SK-N-SH (cell line): ENCODE data around the gene RBM20. TPM values are rescaled to one million over a fixed set of nuclear protein-coding genes. Genes with fewer than 3 reads are reported as not detected.
"Not testable (repeated sequence)": the region's sequence is repeated elsewhere in the genome, so short reads cannot be mapped to it uniquely, and the experiment has no call there.

Experiments
- CTCF ChIA-PET: fragments of 300-600, 350-600 bp; formaldehyde crosslinking; extraction: SDS; loops from one replicate; lab custom pipeline; 2021; lab: Yijun Ruan, JAX
- POLR2A ChIA-PET: fragments of 350-600 bp; sonication (Branson Sonifier 250); formaldehyde crosslinking; extraction: SDS; loops from one replicate; lab custom pipeline; 2020; ENCODE audit warnings: antibody characterized with exemption, inconsistent platforms; lab: Yijun Ruan, JAX
- DNase-seq: peaks from one replicate; pipeline ENCODE4 v3.0.0; 2012
- H2AFZ ChIP-seq: fragments of 200-600 bp; sonication (generic); 2 replicates; pipeline ENCODE4 v1.8.1; 2016; ENCODE audit warnings: antibody characterized with exemption, mild to moderate bottlenecking, low read depth
- H3F3A ChIP-seq: fragments of 200-600 bp; sonication (generic); replicated peaks from 2 replicates; pipeline ENCODE3; 2016; ENCODE audit warnings: antibody characterized with exemption, mild to moderate bottlenecking; ENCODE audit not compliant: insufficient read depth
- H3K27ac ChIP-seq, 2 experiments: fragments of 200-500 bp in 1 of 2; fragments of 200-600 bp in 1 of 2; sonication (Bioruptor generic) in 1 of 2; sonication (generic), shearing (Covaris generic) in 1 of 2; 2 replicates each; pipeline versions ENCODE4 v1.5.1 to v1.6.1; 2014 to 2016; ENCODE audit warnings: low read depth in 2 of 2, inconsistent platforms in 1 of 2, low read length in 1 of 2, mild to moderate bottlenecking in 1 of 2, mixed read lengths in 1 of 2
- H3K27me3 ChIP-seq: fragments of 200-600 bp; sonication (generic), shearing (Covaris generic); 2 replicates; pipeline ENCODE4 v1.6.1; 2016; ENCODE audit warnings: mixed run types; ENCODE audit not compliant: insufficient read depth
- H3K36me3 ChIP-seq, 2 experiments: fragments of 200-500 bp in 1 of 2; fragments of 200-600 bp in 1 of 2; sonication (Bioruptor generic) in 1 of 2; sonication (generic) in 1 of 2; replicated peaks in 1 of 2; 2 replicates each; pipeline versions ENCODE3 to v1.5.1; 2014 to 2016; ENCODE audit warnings: low read length in 1 of 2, mild to moderate bottlenecking in 1 of 2; ENCODE audit not compliant: insufficient read depth in 2 of 2, control insufficient read depth in 1 of 2
- H3K4me1 ChIP-seq, 2 experiments: fragments of 200-500 bp in 1 of 2; fragments of 200-600 bp in 1 of 2; sonication (Bioruptor generic) in 1 of 2; sonication (generic), shearing (Covaris generic) in 1 of 2; 2 replicates each; pipeline versions ENCODE4 v1.5.1 to v1.6.1; 2014 to 2016; ENCODE audit warnings: low read depth in 1 of 2, low read length in 1 of 2, mixed run types in 1 of 2; ENCODE audit not compliant: insufficient read depth in 2 of 2, control insufficient read depth in 1 of 2
- H3K4me2 ChIP-seq: fragments of 200-600 bp; sonication (generic), shearing (Covaris generic); 2 replicates; pipeline ENCODE4 v1.6.1; 2017; ENCODE audit warnings: mixed run types
- H3K4me3 ChIP-seq, 2 experiments: fragments of 200-500 bp in 1 of 2; fragments of 200-600 bp in 1 of 2; sonication (Bioruptor generic) in 1 of 2; sonication (generic), shearing (Covaris generic) in 1 of 2; 2 replicates each; pipeline versions ENCODE4 v1.5.1 to v1.8.1; 2014 to 2016; ENCODE audit warnings: low read depth in 2 of 2, inconsistent platforms in 1 of 2, low read length in 1 of 2, mild to moderate bottlenecking in 1 of 2, mixed read lengths in 1 of 2, moderate library complexity in 1 of 2
- H3K79me2 ChIP-seq: fragments of 200-600 bp; sonication (generic); 2 replicates; pipeline ENCODE4 v1.8.1; 2017; ENCODE audit warnings: mild to moderate bottlenecking; ENCODE audit not compliant: insufficient read depth
- H3K9ac ChIP-seq: fragments of 200-600 bp; sonication (generic); 2 replicates; pipeline ENCODE4 v1.6.1; 2017; ENCODE audit warnings: mixed run types
- H3K9me2 ChIP-seq: fragments of 200-600 bp; sonication (generic); 2 replicates; pipeline ENCODE4 v1.6.1; 2017; ENCODE audit warnings: mixed run types
- H3K9me3 ChIP-seq: fragments of 200-600 bp; sonication (generic); 2 replicates; pipeline ENCODE4 v1.6.1; 2017; ENCODE audit warnings: mixed run types, mild to moderate bottlenecking, moderate library complexity
- H4K20me1 ChIP-seq: fragments of 200-600 bp; sonication (generic); 2 replicates; pipeline ENCODE4 v1.6.1; 2017; ENCODE audit warnings: mild to moderate bottlenecking, mixed run types; ENCODE audit not compliant: insufficient read depth
- EP300 ChIP-seq, 2 experiments: IDR thresholded peaks; 2 replicates each; pipeline versions ENCODE4 v1.4.0 to v1.6.1; 2012; ENCODE audit warnings: borderline replicate concordance in 1 of 2, low read depth in 1 of 2, low read length in 1 of 2
- FOXJ3 ChIP-seq: sonication (generic); formaldehyde crosslinking; IDR thresholded peaks from 2 replicates; pipeline ENCODE4 v1.5.1; 2020; ENCODE audit warnings: mild to moderate bottlenecking, missing genetic modification reagents
- GABPA ChIP-seq: IDR thresholded peaks from 2 replicates; pipeline ENCODE4 v1.4.0; 2012; ENCODE audit warnings: low read depth, mild to moderate bottlenecking
- GATA2 ChIP-seq: sonication (generic); formaldehyde crosslinking; IDR thresholded peaks from 2 replicates; pipeline ENCODE4 v1.5.0; 2020; ENCODE audit warnings: mild to moderate bottlenecking, missing genetic modification reagents
- MAX ChIP-seq: IDR thresholded peaks from 2 replicates; pipeline ENCODE4 v1.4.0; 2012; ENCODE audit warnings: low read depth
- NFIC ChIP-seq: IDR thresholded peaks from 2 replicates; pipeline ENCODE4 v1.4.0; 2012; ENCODE audit warnings: borderline replicate concordance
- NRF1 ChIP-seq: IDR thresholded peaks from 2 replicates; pipeline ENCODE4 v1.6.1; 2012; ENCODE audit warnings: low read depth, mild to moderate bottlenecking, low read length
- RAD21 ChIP-seq: IDR thresholded peaks from 2 replicates; pipeline ENCODE4 v1.6.1; 2012; ENCODE audit warnings: mild to moderate bottlenecking, low read length
- SIN3A ChIP-seq: IDR thresholded peaks from 2 replicates; pipeline ENCODE4 v1.6.1; 2012; ENCODE audit warnings: low read depth, mild to moderate bottlenecking, low read length, moderate library complexity, borderline replicate concordance
- SMC3 ChIP-seq: IDR thresholded peaks from 2 replicates; pipeline ENCODE4 v1.6.1; 2012; ENCODE audit warnings: low read depth, low read length, improper control_type of control experiment
- TAF1 ChIP-seq: IDR thresholded peaks from 2 replicates; pipeline ENCODE4 v1.6.1; 2012; ENCODE audit warnings: low read depth, mild to moderate bottlenecking, low read length, moderate library complexity, borderline replicate concordance
- YY1 ChIP-seq: IDR thresholded peaks from 2 replicates; pipeline ENCODE4 v1.4.0; 2012; ENCODE audit warnings: low read depth, mild to moderate bottlenecking
- ZBTB33 ChIP-seq: IDR thresholded peaks from 2 replicates; pipeline ENCODE4 v1.4.0; 2012; ENCODE audit warnings: low read depth, borderline replicate concordance
- WGBS: methylation state at CpG from one replicate; pipeline ENCODE4 v1.1.6; 2017; ENCODE audit warnings: low lambda C conversion rate; 5-methylcytosine and 5-hydroxymethylcytosine counted together
- polyA plus RNA-seq, 3 experiments: library from polyadenylated mRNA; depleted of rRNA; stranded (reverse); fragments of >200 nt; gene quantifications; 2 replicates each; pipeline ENCODE4 v1.2.3, GENCODE V29; 2012
- TF ChIP-seq, protein P1 (sequence below): fragments of 200-600 bp; sonication (generic); IDR thresholded peaks from 2 replicates; pipeline ENCODE4 v1.6.1; 2017; ENCODE audit warnings: antibody characterized with exemption, mild to moderate bottlenecking, moderate library complexity
- TF ChIP-seq, protein P2 (sequence below): IDR thresholded peaks from 2 replicates; pipeline ENCODE4 v1.6.1; 2012; ENCODE audit warnings: mild to moderate bottlenecking, low read depth, low read length, moderate library complexity
- TF ChIP-seq, protein P3 (sequence below): fragments of 150-350 bp; IDR thresholded peaks from 2 replicates; pipeline ENCODE4 v1.6.1; 2017; ENCODE audit warnings: antibody characterized with exemption, low read length, low read depth, borderline replicate concordance

RBM20 gene
- polyA plus RNA-seq, 1 of the 3 experiments (the other 2 are of a cell fraction): 0.64 TPM

GRCh38 chr10:110610308-110610774 lies 33.8 kb upstream of the RBM20 start (continued):
- TF ChIP-seq, protein P1, sequence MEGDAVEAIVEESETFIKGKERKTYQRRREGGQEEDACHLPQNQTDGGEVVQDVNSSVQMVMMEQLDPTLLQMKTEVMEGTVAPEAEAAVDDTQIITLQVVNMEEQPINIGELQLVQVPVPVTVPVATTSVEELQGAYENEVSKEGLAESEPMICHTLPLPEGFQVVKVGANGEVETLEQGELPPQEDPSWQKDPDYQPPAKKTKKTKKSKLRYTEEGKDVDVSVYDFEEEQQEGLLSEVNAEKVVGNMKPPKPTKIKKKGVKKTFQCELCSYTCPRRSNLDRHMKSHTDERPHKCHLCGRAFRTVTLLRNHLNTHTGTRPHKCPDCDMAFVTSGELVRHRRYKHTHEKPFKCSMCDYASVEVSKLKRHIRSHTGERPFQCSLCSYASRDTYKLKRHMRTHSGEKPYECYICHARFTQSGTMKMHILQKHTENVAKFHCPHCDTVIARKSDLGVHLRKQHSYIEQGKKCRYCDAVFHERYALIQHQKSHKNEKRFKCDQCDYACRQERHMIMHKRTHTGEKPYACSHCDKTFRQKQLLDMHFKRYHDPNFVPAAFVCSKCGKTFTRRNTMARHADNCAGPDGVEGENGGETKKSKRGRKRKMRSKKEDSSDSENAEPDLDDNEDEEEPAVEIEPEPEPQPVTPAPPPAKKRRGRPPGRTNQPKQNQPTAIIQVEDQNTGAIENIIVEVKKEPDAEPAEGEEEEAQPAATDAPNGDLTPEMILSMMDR: peak; percentile 92
- TF ChIP-seq ZBTB33 (no peak), FOXJ3 (CRISPR knock-in tag) (no peak), YY1 (no peak), EP300 (IDR thresholded peaks at IDR 0.05; ENCODE audit: borderline replicate concordance in 1 of 2, low read depth in 1 of 2, low read length in 1 of 2) (no peak), NFIC (no peak), SIN3A (no peak), RAD21 (peak; percentile 94)

DNA sequence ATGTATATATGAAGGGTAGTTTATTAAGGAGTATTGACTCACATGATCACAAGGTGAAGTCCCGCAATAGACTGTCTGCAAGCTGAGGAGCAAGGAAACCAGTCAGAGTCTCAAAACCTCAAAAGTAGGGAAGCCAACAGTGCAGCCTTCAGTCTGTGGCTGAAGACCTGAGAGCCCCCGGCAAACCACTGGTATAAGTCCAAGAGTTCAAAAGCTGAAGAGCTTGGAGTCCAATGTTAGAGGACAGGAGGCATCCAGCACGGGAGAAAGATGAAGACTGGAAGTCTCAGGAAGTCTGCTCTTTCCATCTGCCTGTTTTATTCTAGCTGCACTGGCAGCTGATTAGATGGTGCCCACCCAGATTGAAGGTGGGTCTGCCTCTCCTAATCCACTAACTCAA lies 33.4 kb upstream of the RBM20 start:
- 64% methylated on average over 3 of the region's 3 CpGs for WGBS
- H3K36me3 ChIP-seq, H3K27me3 ChIP-seq, H2AFZ ChIP-seq, H3K27ac ChIP-seq, H3K4me3 ChIP-seq, H4K20me1 ChIP-seq, POLR2A ChIA-PET, H3K9ac ChIP-seq, H3F3A ChIP-seq, H3K4me2 ChIP-seq, DNase-seq, H3K9me3 ChIP-seq, H3K9me2 ChIP-seq, H3K79me2 ChIP-seq: not testable (repeated sequence)
- CTCF ChIA-PET: interaction anchor here (0.5 to 4.5 kb wide), 47 partner anchors 10 to 305 kb away, joined by 3 to 53 read pairs (median 4); partner anchors contain the start of gene RBM20
- H3K4me1 ChIP-seq: peaks cover 0 to 11% of the 10 kb centered on the region in 2 experiments; a peak in 2 of 4 replicates

DNA sequence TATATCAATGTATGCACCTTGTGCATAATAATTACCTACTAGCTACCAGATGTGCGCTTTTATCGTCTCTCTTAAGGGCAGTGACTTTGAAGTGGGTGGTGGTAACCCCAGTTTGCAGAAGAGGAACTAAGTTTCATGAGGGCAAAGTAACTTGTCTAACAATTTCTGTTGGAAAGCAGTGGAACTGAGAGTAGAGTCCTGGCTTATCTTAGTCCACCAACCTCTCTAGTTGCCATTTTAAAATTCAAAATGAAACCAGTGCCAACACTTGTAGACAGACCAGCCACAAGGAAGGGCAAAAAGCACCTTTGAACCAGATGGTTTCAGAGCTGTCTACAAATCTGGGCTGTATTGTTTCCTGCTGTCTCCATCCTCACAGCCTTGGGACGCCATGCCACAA lies 32.0 kb upstream of the RBM20 start:
- Histone ChIP-seq H3K36me3 (no peaks in the 10 kb centered on the region), H3K9me3 (no peaks in the 10 kb centered on the region), H3F3A (peaks cover 4% of the 10 kb centered on the region), H3K79me2 (no peaks in the 10 kb centered on the region), H3K4me2 (no peak overlapping the region), H3K27ac (no peak overlapping the region), H3K4me3 (no peak overlapping the region), H3K9ac (no peak overlapping the region), H4K20me1 (no peaks in the 10 kb centered on the region), H3K4me1 (peaks cover 0 to 11% of the 10 kb centered on the region in 2 experiments; a peak in 2 of 4 replicates), H2AFZ (no peak overlapping the region), H3K9me2 (no peaks in the 10 kb centered on the region), H3K27me3 (no peaks in the 10 kb centered on the region)
- ChIA-PET POLR2A (no interaction called here), CTCF (interaction anchor here (0.6 to 3.5 kb wide), 7 partner anchors 12 to 179 kb away, joined by 3 to 53 read pairs (median 5); partner anchors contain the start of gene RBM20)
- no peak for DNase-seq
- WGBS: 92% methylated on average over 2 of the region's 3 CpGs
- TF ChIP-seq FOXJ3 (CRISPR knock-in tag) (no peak), SMC3 (no peak), SIN3A (no peak), GATA2 (CRISPR knock-in tag) (no peak), TAF1 (no peak), NRF1 (no peak), GABPA (no peak), MAX (no peak)
- TF ChIP-seq, protein P2, sequence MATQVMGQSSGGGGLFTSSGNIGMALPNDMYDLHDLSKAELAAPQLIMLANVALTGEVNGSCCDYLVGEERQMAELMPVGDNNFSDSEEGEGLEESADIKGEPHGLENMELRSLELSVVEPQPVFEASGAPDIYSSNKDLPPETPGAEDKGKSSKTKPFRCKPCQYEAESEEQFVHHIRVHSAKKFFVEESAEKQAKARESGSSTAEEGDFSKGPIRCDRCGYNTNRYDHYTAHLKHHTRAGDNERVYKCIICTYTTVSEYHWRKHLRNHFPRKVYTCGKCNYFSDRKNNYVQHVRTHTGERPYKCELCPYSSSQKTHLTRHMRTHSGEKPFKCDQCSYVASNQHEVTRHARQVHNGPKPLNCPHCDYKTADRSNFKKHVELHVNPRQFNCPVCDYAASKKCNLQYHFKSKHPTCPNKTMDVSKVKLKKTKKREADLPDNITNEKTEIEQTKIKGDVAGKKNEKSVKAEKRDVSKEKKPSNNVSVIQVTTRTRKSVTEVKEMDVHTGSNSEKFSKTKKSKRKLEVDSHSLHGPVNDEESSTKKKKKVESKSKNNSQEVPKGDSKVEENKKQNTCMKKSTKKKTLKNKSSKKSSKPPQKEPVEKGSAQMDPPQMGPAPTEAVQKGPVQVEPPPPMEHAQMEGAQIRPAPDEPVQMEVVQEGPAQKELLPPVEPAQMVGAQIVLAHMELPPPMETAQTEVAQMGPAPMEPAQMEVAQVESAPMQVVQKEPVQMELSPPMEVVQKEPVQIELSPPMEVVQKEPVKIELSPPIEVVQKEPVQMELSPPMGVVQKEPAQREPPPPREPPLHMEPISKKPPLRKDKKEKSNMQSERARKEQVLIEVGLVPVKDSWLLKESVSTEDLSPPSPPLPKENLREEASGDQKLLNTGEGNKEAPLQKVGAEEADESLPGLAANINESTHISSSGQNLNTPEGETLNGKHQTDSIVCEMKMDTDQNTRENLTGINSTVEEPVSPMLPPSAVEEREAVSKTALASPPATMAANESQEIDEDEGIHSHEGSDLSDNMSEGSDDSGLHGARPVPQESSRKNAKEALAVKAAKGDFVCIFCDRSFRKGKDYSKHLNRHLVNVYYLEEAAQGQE: no peak
- TF ChIP-seq, protein P3, sequence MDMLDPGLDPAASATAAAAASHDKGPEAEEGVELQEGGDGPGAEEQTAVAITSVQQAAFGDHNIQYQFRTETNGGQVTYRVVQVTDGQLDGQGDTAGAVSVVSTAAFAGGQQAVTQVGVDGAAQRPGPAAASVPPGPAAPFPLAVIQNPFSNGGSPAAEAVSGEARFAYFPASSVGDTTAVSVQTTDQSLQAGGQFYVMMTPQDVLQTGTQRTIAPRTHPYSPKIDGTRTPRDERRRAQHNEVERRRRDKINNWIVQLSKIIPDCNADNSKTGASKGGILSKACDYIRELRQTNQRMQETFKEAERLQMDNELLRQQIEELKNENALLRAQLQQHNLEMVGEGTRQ: no peak
